SK-N-SH (cell line): ENCODE measurements around the gene MYOCD.

Experiments used
- CHD2 ChIP-seq: fragments of 150-350 bp; IDR thresholded peaks from 2 replicates; pipeline ENCODE4 v1.6.1; 2018; ENCODE audit warnings: low read length; ENCODE audit not compliant: partially characterized antibody
- CTCF ChIP-seq: fragments of 200-600 bp; sonication (generic); IDR thresholded peaks from 2 replicates; pipeline ENCODE4 v1.6.1; 2017; ENCODE audit warnings: antibody characterized with exemption, mild to moderate bottlenecking, moderate library complexity
- EP300 ChIP-seq, 2 experiments: IDR thresholded peaks; 2 replicates each; pipeline versions ENCODE4 v1.4.0 to v1.6.1; 2012; ENCODE audit warnings: borderline replicate concordance in 1 of 2, low read depth in 1 of 2, low read length in 1 of 2
- EZH2phosphoT487 ChIP-seq: fragments of 200-600 bp; sonication (generic); IDR thresholded peaks from 2 replicates; pipeline ENCODE4 v1.6.1; 2017; ENCODE audit warnings: low read depth, mixed run types, mild to moderate bottlenecking, antibody characterized with exemption, moderate library complexity, borderline replicate concordance
- FOXM1 ChIP-seq: IDR thresholded peaks from 2 replicates; pipeline ENCODE4 v1.4.0; 2012; ENCODE audit warnings: low read depth, mild to moderate bottlenecking
- GATA2 ChIP-seq: sonication (generic); formaldehyde crosslinking; IDR thresholded peaks from 2 replicates; pipeline ENCODE4 v1.5.0; 2020; ENCODE audit warnings: mild to moderate bottlenecking, missing genetic modification reagents
- JUND ChIP-seq: IDR thresholded peaks from 2 replicates; pipeline ENCODE4 v1.4.0; 2012
- MEF2A ChIP-seq: IDR thresholded peaks from 2 replicates; pipeline ENCODE4 v1.4.0; 2012; ENCODE audit warnings: low read depth, borderline replicate concordance
- POLR2AphosphoS5 ChIP-seq: IDR thresholded peaks from 2 replicates; pipeline ENCODE4 v1.6.1; 2012; ENCODE audit warnings: low read depth, low read length
- RAD21 ChIP-seq: IDR thresholded peaks from 2 replicates; pipeline ENCODE4 v1.6.1; 2012; ENCODE audit warnings: mild to moderate bottlenecking, low read length
- REST ChIP-seq: IDR thresholded peaks from 2 replicates; pipeline ENCODE4 v1.6.1; 2012; ENCODE audit warnings: mild to moderate bottlenecking, low read depth, low read length, moderate library complexity

GRCh38 chr17:12664894-12665262 is 812 bp upstream of the MYOCD start:
- TF ChIP-seq CHD2 (no peak), CTCF (no peak), FOXM1 (no peak), EZH2phosphoT487 (no peak), GATA2 (CRISPR knock-in tag) (no peak), EP300 (IDR thresholded peaks at IDR 0.05; ENCODE audit: borderline replicate concordance in 1 of 2, low read depth in 1 of 2, low read length in 1 of 2) (no peak), REST (no peak), JUND (no peak), POLR2AphosphoS5 (no peak), RAD21 (no peak), MEF2A (no peak)
